HepG2 (cell line): ENCODE results near the gene CCT7.

Experiments
- CREB1 ChIP-seq, 2 experiments: fragments of 450-650 bp in 1 of 2; IDR thresholded peaks; 2 replicates each; pipeline ENCODE4 v1.6.1; 2016 to 2017; ENCODE audit warnings: control low read depth in 1 of 2, mild to moderate bottlenecking in 1 of 2, missing compliant biosample characterization in 1 of 2, missing genetic modification characterization in 1 of 2
- SRF ChIP-seq: IDR thresholded peaks from 2 replicates; pipeline ENCODE4 v1.6.1; 2011; ENCODE audit warnings: mild to moderate bottlenecking, low read depth, low read length, moderate library complexity
- TP53 ChIP-seq: sonication (generic); formaldehyde crosslinking; conservative IDR thresholded peaks from 2 replicates; pipeline ENCODE4 v1.4.0; 2020; ENCODE audit warnings: missing genetic modification reagents
- ZFP36L2 ChIP-seq: sonication (generic); formaldehyde crosslinking; IDR thresholded peaks from 2 replicates; pipeline ENCODE4 v1.4.0; 2020; ENCODE audit warnings: missing genetic modification reagents
- TF ChIP-seq, protein P1 (sequence below): IDR thresholded peaks from 2 replicates; pipeline ENCODE4 v1.6.1; 2012; ENCODE audit warnings: inconsistent platforms

DNA sequence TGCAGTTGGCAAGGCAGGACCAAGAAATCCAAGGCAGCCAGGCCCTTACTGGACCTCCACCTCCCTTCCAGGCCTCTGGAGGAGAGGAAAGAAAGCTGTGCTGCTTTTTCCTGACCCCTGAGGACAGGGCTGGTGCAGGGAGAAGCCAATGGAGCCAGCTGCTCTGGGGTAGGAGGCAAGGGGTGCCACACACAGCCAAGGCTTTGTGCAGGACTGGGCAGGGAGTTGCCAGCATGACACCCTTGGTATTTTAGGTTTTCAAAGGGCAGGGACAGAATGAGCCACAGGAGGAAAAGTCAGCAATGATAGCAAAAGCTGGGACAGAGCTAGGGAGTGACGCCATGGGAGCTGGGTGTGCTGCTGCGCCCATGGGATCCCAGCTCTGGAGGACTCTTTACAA, 22.9 kb downstream of the CCT7 start:
- TF ChIP-seq SRF, result no peak
- TF ChIP-seq CREB1 (IDR thresholded peaks at IDR 0.05), result no peak
- TF ChIP-seq CREB1 (CRISPR knock-in tag; IDR thresholded peaks at IDR 0.05), result no peak
- TF ChIP-seq, protein P1, sequence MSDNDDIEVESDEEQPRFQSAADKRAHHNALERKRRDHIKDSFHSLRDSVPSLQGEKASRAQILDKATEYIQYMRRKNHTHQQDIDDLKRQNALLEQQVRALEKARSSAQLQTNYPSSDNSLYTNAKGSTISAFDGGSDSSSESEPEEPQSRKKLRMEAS, result no peak
- TF ChIP-seq ZFP36L2, result no peak
- no peak for TF ChIP-seq TP53
